Tibial nerve (tissue), 4 donors: Measurements from ENCODE around the gene MEN1. TPM values are rescaled to one million over a fixed set of nuclear protein-coding genes. Genes with fewer than 3 reads are reported as not detected.

Experiments
- DNase-seq, 2 donors: peaks; one replicate each; pipeline ENCODE4 v3.0.0-alpha.2; 2019; ENCODE audit warnings: low spot score in 2 of 2
- H3K27ac ChIP-seq, 4 donors: fragments of 200-600 bp; sonication (generic) in 3 of 4; one replicate each; pipeline ENCODE4 v1.5.1; 2017 to 2019; ENCODE audit warnings: mild to moderate bottlenecking in 1 of 4
- H3K27me3 ChIP-seq, 2 donors: fragments of 200-600 bp; sonication (generic) in 1 of 2; one replicate each; pipeline versions ENCODE4 v1.5.1 to v1.6.0; 2017 to 2019
- H3K36me3 ChIP-seq, 3 donors: fragments of 200-600 bp; sonication (generic); one replicate each; pipeline ENCODE4 v1.5.1; 2018 to 2019
- H3K4me1 ChIP-seq, 4 donors: fragments of 200-600 bp; sonication (generic) in 3 of 4; one replicate each; pipeline ENCODE4 v1.5.1; 2017 to 2019
- H3K4me3 ChIP-seq, 4 donors: fragments of 200-600 bp; sonication (generic) in 3 of 4; one replicate each; pipeline ENCODE4 v1.5.1; 2017 to 2019; ENCODE audit warnings: mild to moderate bottlenecking in 1 of 4, moderate library complexity in 1 of 4
- H3K9me3 ChIP-seq, 4 donors: fragments of 200-600 bp; sonication (generic) in 3 of 4; one replicate each; pipeline ENCODE4 v1.5.1; 2017 to 2019
- CTCF ChIP-seq, 5 experiments: fragments of 200-600 bp in 3 of 5; fragments of 450-650 bp in 2 of 5; sonication (generic) in 3 of 5; IDR thresholded peaks; one replicate each; pipeline ENCODE4 v1.5.1; 2016 to 2019; ENCODE audit warnings: antibody characterized with exemption in 5 of 5, mild to moderate bottlenecking in 3 of 5, moderate library complexity in 2 of 5
- EP300 ChIP-seq, 2 donors: sonication (generic); formaldehyde crosslinking; IDR thresholded peaks; one replicate each; pipeline ENCODE4 v1.6.1; 2017; ENCODE audit warnings: antibody characterized with exemption in 2 of 2, mild to moderate bottlenecking in 1 of 2
- POLR2A ChIP-seq, 2 donors: fragments of 450-650 bp; IDR thresholded peaks; one replicate each; pipeline ENCODE4 v1.6.1; 2017; ENCODE audit warnings: antibody characterized with exemption in 2 of 2, mild to moderate bottlenecking in 2 of 2, moderate library complexity in 2 of 2
- WGBS, 2 donors: methylation state at CpG; one replicate each; pipeline ENCODE4 v1.1.5; 2018; 5-methylcytosine and 5-hydroxymethylcytosine counted together
- total RNA-seq, 4 donors: library from RNA; depleted of rRNA; stranded (reverse); fragments of >200 nt; gene quantifications; one replicate each; pipeline ENCODE4 v1.1.0, GENCODE V29; 2016

The MEN1 gene
- 10 to 100 TPM; 15.3 to 30.9 (median 19.7) TPM for total RNA-seq

- Histone ChIP-seq H3K9me3 (no peaks in the 10 kb centered on the region), H3K36me3 (peaks cover 0 to 31% (median 0%) of the 10 kb centered on the region in 3 donors), H3K27ac (peak within 1 kb of the TSS in 3 of 4 donors; percentile 70 to 81 (median 77)), H3K4me3 (peak within 1 kb of the TSS; percentile 47 to 74 (median 69)), H3K4me1 (peaks cover 0 to 25% (median 9%) of the 10 kb centered on the region in 4 donors), H3K27me3 (no peaks in the 10 kb centered on the region)
- WGBS, 2 donors: 1 to 2% methylated on average over 36 to 45 of the region's 46 CpGs
- DNase-seq: peak; percentile 91 to 93
- TF ChIP-seq CTCF (IDR thresholded peaks at IDR 0.05) (peak in 2 of 5 experiments; percentile 15 to 54), EP300 (IDR thresholded peaks at IDR 0.05) (peak; percentile 90 to 93), POLR2A (IDR thresholded peaks at IDR 0.05) (peak; percentile 47 to 76)
Observed at GRCh38 chr11:64810271-64810890, at the start of gene MEN1. Gene MEN1 (minus strand): TSS chr11:64810551. CDS start chr11:64810109, 442 bp downstream.

GRCh38 chr11:64859542-64860414, 49.4 kb upstream of the MEN1 start:
- no peak for TF ChIP-seq POLR2A (IDR thresholded peaks at IDR 0.05)
- TF ChIP-seq CTCF (IDR thresholded peaks at IDR 0.05): no peak
- TF ChIP-seq EP300 (IDR thresholded peaks at IDR 0.05): no peak
- no peak for DNase-seq
- WGBS, 2 donors: 91% methylated on average over 18 to 33 of the region's 33 CpGs
- Histone ChIP-seq H3K9me3 (no peaks in the 10 kb centered on the region), H3K36me3 (peaks cover 0 to 19% (median 0%) of the 10 kb centered on the region in 3 donors), H3K4me3 (no peak overlapping the region), H3K27me3 (no peaks in the 10 kb centered on the region), H3K27ac (peak overlapping the region in 2 of 4 donors; percentile 56 to 69), H3K4me1 (peaks cover 0 to 89% (median 82%) of the 10 kb centered on the region in 4 donors)

GRCh38 chr11:64858467-64859263, 48.3 kb upstream of the MEN1 start:
- Histone ChIP-seq H3K4me1 (peaks cover 0 to 89% (median 82%) of the 10 kb centered on the region in 4 donors), H3K9me3 (no peaks in the 10 kb centered on the region), H3K27ac (peak overlapping the region in 3 of 4 donors; percentile 43 to 69 (median 56)), H3K36me3 (peaks cover 2 to 28% (median 5%) of the 10 kb centered on the region in 3 donors), H3K27me3 (no peaks in the 10 kb centered on the region), H3K4me3 (no peak overlapping the region)
- TF ChIP-seq POLR2A (IDR thresholded peaks at IDR 0.05) (no peak), EP300 (IDR thresholded peaks at IDR 0.05) (no peak), CTCF (IDR thresholded peaks at IDR 0.05) (no peak)
- DNase-seq: no peak
- 72 to 75% methylated on average over 19 of the region's 19 CpGs for WGBS, 2 donors

- peaks cover 2 to 38% (median 5%) of the 10 kb centered on the region in 3 donors for H3K36me3 ChIP-seq
- peaks cover 0 to 89% (median 78%) of the 10 kb centered on the region in 4 donors for H3K4me1 ChIP-seq
- no peak for TF ChIP-seq CTCF (IDR thresholded peaks at IDR 0.05)
- TF ChIP-seq POLR2A (IDR thresholded peaks at IDR 0.05): no peak
- no peak for TF ChIP-seq EP300 (IDR thresholded peaks at IDR 0.05)
- WGBS, 2 donors: 91% methylated on average over 4 to 6 of the region's 6 CpGs
- no peak for DNase-seq
- no peaks in the 10 kb centered on the region for H3K9me3 ChIP-seq
- no peak overlapping the region for H3K4me3 ChIP-seq
- peak overlapping the region in 3 of 4 donors; percentile 78 to 82 (median 82) for H3K27ac ChIP-seq
- H3K27me3 ChIP-seq: no peaks in the 10 kb centered on the region
Observed at GRCh38 chr11:64857485-64857884, 47.1 kb upstream of the MEN1 start.
